ENCODE results near the gene BCO2. TPM values are rescaled to one million over a fixed set of nuclear protein-coding genes. Genes with fewer than 3 reads are reported as not detected.

The BCO2 gene
- total RNA-seq, 1 experiment from 2014 or later = 0.31 TPM

DNA sequence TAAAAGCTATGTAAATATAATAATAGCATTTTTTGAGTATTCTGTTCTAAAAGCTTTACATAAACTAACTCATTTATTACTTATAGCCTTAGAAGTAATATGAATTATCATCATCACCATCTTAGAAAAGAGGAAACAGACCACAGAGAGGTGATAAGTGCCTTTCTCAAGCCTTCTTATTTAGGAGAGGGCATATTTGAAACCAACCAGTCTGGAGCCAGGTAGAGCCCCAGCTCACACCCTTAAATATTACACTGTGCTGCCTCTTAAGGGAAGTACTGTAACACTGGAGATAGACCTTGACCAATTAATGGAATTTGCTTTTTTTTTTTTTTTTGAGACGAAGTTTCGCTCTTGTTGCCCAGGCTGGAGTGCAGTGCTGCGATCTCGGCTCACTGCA is 2.3 kb downstream of the BCO2 start:
- Histone ChIP-seq H4K91ac (ENCODE audit: insufficient read length, low read depth, low read length) (no peak overlapping the region), H2AFZ (ENCODE audit: low read length) (no peak overlapping the region), H3K4ac (ENCODE audit: low read depth, low read length) (no peak overlapping the region), H3K23me2 (ENCODE audit: insufficient read length, low read depth, low read length, poor library complexity, severe bottlenecking) (no peaks in the 10 kb centered on the region), H3K4me2 (ENCODE audit: insufficient read depth, insufficient read length, low read length) (no peak overlapping the region), H4K5ac (ENCODE audit: insufficient read length, low read depth, low read length) (no peak overlapping the region), H2BK20ac (ENCODE audit: low read depth, low read length, poor library complexity, severe bottlenecking) (no peak overlapping the region), H3K9ac (ENCODE audit: extremely low read depth, insufficient read length, low read length) (no peak overlapping the region), H2AK5ac (ENCODE audit: insufficient read length, low read length) (no peak overlapping the region), H3K79me2 (ENCODE audit: insufficient read depth, low read length) (no peaks in the 10 kb centered on the region), H3T11ph (ENCODE audit: low read length) (no peak overlapping the region), H2BK15ac (ENCODE audit: low read depth, low read length) (no peak overlapping the region), H2BK12ac (ENCODE audit: insufficient read length, low read depth, low read length) (no peak overlapping the region), H2BK5ac (ENCODE audit: insufficient read length, low read length) (no peak overlapping the region), H3K27me3 (ENCODE audit: insufficient read depth, low read length) (no peaks in the 10 kb centered on the region), H3K14ac (ENCODE audit: insufficient read depth, low read length) (no peak overlapping the region), H3K23ac (ENCODE audit: insufficient read length, low read depth, low read length) (no peak overlapping the region), H3K79me1 (ENCODE audit: insufficient read depth, low read depth, low read length, poor library complexity, severe bottlenecking) (no peaks in the 10 kb centered on the region), H3K27ac (ENCODE audit: insufficient read length, low read depth, low read length) (no peak overlapping the region), H3K18ac (ENCODE audit: insufficient read length, low read depth, low read length) (no peak overlapping the region), H2BK120ac (ENCODE audit: low read depth, low read length, poor library complexity, severe bottlenecking) (no peak overlapping the region), H3K4me1 (ENCODE audit: insufficient read depth, low read length) (no peaks in the 10 kb centered on the region), H3K56ac (ENCODE audit: insufficient read length, low read depth, low read length) (no peak overlapping the region), H4K8ac (replicated peaks; ENCODE audit: insufficient read length, low read depth, low read length) (no peak overlapping the region), H4K20me1 (ENCODE audit: control insufficient read depth, insufficient read depth, insufficient read length) (no peaks in the 10 kb centered on the region), H3K9me3 (ENCODE audit: control insufficient read depth, low read depth, low read length) (no peaks in the 10 kb centered on the region)
- Mint-ChIP-seq H3K4me3 (no peak overlapping the region), H3K27ac (no peak overlapping the region), H3K4me1 (0 out of 4 replicates have a peak, but pooled peaks cover 0 to 2% of the 10 kb centered on the region in 2 experiments), H3K9me3 (peaks cover 4 to 7% of the 10 kb centered on the region in 2 experiments; a peak in 4 of 5 replicates), H3K36me3 (ENCODE audit: insufficient read depth in 1 of 3, low read depth in 3 of 3) (no peaks in the 10 kb centered on the region), H3K27me3 (ENCODE audit: low read depth) (peaks cover 13% of the 10 kb centered on the region)
- TF ChIP-seq, protein P1, sequence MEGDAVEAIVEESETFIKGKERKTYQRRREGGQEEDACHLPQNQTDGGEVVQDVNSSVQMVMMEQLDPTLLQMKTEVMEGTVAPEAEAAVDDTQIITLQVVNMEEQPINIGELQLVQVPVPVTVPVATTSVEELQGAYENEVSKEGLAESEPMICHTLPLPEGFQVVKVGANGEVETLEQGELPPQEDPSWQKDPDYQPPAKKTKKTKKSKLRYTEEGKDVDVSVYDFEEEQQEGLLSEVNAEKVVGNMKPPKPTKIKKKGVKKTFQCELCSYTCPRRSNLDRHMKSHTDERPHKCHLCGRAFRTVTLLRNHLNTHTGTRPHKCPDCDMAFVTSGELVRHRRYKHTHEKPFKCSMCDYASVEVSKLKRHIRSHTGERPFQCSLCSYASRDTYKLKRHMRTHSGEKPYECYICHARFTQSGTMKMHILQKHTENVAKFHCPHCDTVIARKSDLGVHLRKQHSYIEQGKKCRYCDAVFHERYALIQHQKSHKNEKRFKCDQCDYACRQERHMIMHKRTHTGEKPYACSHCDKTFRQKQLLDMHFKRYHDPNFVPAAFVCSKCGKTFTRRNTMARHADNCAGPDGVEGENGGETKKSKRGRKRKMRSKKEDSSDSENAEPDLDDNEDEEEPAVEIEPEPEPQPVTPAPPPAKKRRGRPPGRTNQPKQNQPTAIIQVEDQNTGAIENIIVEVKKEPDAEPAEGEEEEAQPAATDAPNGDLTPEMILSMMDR (conservative IDR thresholded peaks at IDR 0.05) = no peak
- no CpG with 5 or more reads among the region's 4 CpGs for WGBS (ENCODE audit: extremely low coverage, insufficient read length, low lambda C conversion rate)
- no peak for DNase-seq
